NB4 (cell line): ENCODE data around the gene SLC34A1.
A peak's percentile ranks its signal among the peaks of the same experiment; 100 is the strongest.
"Not testable (repeated sequence)": the region's sequence is repeated elsewhere in the genome, so short reads cannot be mapped to it uniquely, and the experiment has no call there.

ENCODE experiments used
- DNase-seq: peaks from one replicate; pipeline ENCODE4 v3.0.0; 2010; ENCODE audit warnings: low read depth
- H3K4me3 ChIP-seq: one replicate; pipeline ENCODE4 v1.5.1; 2011; ENCODE audit warnings: mild to moderate bottlenecking, low read depth, low read length, moderate library complexity
- MYC ChIP-seq: IDR thresholded peaks from 2 replicates; pipeline ENCODE4 v1.6.1; 2011; ENCODE audit warnings: low read depth, low read length
- POLR2A ChIP-seq: IDR thresholded peaks from 2 replicates; pipeline ENCODE4 v1.6.1; 2011; ENCODE audit warnings: mild to moderate bottlenecking; ENCODE audit not compliant: insufficient read length; ENCODE audit errors: extremely low read depth
- TF ChIP-seq, protein P1 (sequence below): IDR thresholded peaks from one replicate; pipeline ENCODE4 v1.5.1; 2012; ENCODE audit warnings: low read depth, low read length
- TF ChIP-seq, protein P2 (sequence below): IDR thresholded peaks from 2 replicates; pipeline ENCODE4 v1.6.1; 2011; ENCODE audit warnings: low read depth, low read length

The SLC34A1 gene

DNA sequence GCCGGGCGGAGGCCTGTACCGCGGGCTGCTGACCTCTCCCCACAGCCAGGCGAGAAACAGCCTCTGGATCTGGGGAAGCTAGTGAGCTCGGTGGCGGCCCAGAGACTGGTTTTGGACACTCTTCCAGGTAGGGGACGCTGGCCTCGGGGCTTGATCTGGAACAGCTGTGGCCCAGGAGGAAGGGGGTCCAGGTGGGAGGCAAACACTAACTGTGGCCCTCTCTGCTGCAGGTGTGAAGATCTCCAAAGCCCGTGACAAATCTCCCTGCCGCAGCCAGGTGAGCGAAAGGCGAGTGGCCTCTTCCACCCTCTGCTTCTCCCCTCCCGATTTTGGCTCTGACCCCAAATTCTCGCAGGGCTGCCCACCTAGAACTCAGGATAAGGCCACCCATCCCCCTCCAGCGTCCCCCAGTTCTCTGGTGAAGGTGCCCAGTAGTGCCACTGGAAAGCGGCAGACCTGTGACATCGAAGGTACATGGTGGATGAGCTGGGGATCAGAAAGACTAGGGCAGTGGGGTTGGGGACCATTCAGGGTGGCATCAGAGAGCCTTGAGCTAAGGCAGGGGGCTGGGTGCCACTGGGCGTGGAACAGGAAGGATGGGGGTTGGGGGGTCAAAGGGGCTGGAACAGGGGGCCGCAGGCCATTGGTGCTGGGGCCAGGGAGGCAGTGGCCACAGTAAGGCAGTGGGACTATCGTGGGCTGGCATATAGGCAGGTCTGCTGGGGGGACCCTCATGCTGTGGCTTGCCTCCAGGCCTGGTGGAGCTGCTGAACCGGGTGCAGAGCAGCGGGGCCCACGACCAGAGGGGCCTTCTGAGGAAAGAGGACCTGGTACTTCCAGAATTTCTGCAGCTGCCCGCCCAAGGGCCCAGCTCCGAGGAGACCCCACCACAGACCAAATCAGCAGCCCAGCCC is 12.9 kb upstream of the SLC34A1 start:
- DNase-seq = no peak
- H3K4me3 ChIP-seq = no peak overlapping the region
- TF ChIP-seq, protein P1, sequence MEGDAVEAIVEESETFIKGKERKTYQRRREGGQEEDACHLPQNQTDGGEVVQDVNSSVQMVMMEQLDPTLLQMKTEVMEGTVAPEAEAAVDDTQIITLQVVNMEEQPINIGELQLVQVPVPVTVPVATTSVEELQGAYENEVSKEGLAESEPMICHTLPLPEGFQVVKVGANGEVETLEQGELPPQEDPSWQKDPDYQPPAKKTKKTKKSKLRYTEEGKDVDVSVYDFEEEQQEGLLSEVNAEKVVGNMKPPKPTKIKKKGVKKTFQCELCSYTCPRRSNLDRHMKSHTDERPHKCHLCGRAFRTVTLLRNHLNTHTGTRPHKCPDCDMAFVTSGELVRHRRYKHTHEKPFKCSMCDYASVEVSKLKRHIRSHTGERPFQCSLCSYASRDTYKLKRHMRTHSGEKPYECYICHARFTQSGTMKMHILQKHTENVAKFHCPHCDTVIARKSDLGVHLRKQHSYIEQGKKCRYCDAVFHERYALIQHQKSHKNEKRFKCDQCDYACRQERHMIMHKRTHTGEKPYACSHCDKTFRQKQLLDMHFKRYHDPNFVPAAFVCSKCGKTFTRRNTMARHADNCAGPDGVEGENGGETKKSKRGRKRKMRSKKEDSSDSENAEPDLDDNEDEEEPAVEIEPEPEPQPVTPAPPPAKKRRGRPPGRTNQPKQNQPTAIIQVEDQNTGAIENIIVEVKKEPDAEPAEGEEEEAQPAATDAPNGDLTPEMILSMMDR = no peak
- TF ChIP-seq POLR2A (no peak), MYC (no peak)
- TF ChIP-seq, protein P2, sequence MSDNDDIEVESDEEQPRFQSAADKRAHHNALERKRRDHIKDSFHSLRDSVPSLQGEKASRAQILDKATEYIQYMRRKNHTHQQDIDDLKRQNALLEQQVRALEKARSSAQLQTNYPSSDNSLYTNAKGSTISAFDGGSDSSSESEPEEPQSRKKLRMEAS = no peak

DNA sequence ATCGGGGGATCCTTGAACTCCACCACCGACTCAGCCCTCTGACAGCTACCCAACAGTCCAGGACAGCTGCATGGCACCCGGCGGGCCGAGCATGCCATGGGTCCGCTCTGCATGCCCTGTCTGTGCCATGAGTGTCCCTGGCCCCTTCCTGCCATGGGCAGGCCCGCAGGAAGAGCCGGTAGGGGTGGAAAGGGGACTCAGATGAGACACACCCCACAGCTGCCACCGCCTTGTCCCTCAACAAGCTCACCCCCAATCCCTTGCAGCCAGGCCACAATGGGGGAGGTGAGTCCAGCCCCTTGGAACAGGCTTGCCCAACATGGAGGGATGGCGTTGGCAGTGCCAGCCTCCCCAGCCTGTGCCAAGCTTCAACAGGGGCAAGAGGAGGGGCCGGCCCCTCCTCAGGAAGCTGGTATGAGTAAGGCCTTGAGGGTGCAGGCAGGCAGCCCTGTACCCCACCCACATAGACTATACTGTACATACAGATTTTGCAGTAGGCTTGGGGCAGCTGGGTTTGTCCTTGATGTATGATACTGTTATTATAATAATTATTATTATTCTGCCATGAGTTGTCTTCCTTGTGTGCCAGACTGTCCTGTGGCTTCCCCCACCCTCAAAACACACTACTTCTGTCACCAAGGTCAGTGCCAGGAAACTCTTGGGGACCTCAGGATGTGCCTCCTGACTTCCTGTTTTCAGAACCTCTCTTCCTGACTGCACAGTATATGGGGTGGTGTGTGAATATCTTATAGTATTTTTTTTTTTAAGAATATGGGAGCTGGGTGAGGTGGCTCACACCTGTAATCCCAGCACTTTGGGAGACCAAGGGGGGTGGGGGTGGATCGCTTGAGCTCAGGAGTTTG is 12.0 kb upstream of the SLC34A1 start:
- TF ChIP-seq MYC (no peak), POLR2A (no peak)
- TF ChIP-seq, protein P1 = no peak
- TF ChIP-seq, protein P2 = no peak
- no peak overlapping the region for H3K4me3 ChIP-seq
- DNase-seq = peak; percentile 56

DNA sequence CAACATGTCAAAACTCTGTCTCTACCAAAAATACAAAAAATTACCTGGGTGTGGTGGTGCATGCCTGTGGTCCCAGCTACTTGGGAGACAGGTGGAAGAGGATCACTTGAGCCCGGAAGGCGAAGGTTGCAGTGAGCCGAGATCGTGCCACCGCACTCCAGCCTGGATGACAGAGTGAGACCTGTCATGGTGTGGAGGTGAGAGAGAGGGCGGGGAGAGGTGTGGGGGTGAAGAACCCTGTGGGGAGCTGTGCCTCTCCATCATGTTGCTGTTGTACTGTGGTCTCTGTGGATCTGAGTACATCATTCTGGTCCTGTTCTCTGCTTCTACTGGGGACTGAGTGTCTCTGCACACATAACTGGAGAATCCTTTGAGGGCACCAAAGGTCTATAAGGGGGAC is 11.3 kb upstream of the SLC34A1 start:
- no peak overlapping the region for H3K4me3 ChIP-seq
- DNase-seq = no peak
- TF ChIP-seq POLR2A = no peak
- TF ChIP-seq, protein P1 = no peak
- no peak for TF ChIP-seq MYC
- TF ChIP-seq, protein P2 = no peak

DNA sequence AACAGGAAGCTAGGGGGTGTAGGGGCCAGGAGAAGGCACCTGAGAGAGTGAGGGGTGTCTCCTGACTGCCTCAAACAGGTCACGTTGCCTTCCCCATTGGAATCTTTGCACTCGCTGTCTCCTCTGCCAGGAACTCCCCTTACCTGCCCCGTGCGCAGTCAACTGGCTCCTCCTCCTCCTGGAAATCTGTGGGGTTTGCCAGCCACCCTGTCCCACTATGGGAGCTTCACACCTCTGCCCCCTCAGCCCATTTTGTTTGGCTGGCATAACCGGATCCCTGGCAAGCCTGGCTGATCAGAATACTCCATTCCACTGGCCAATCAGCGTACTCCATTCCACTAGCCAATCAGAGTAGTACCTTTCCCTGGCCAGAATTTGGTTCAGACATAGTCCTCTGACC is 10.4 kb upstream of the SLC34A1 start:
- TF ChIP-seq, protein P1 = no peak
- TF ChIP-seq POLR2A (no peak), MYC (no peak)
- TF ChIP-seq, protein P2 = no peak
- H3K4me3 ChIP-seq = no peak overlapping the region
- no peak for DNase-seq

DNA sequence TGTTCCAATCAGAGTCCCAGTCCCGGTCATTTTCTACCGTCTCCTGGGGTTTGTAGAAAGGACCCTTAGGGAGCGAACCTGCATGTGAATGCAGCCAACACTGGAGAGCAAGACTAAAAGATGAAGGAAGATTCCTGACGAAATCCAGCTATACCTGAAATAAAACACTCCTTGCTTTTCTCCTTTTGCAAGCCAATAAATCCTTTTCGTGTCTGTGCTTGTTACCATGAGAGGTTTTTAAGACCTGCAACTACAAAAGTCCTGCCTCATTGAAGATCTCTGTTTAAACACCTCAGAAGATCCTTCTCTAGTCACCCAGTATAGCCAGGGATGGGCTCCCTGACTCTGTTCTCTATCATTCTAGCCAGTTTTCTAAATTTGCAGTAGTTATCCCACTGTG is 10.0 kb upstream of the SLC34A1 start:
- TF ChIP-seq MYC = no peak
- TF ChIP-seq, protein P1 = no peak
- TF ChIP-seq POLR2A = no peak
- TF ChIP-seq, protein P2 = no peak
- no peak overlapping the region for H3K4me3 ChIP-seq
- no peak for DNase-seq

DNA sequence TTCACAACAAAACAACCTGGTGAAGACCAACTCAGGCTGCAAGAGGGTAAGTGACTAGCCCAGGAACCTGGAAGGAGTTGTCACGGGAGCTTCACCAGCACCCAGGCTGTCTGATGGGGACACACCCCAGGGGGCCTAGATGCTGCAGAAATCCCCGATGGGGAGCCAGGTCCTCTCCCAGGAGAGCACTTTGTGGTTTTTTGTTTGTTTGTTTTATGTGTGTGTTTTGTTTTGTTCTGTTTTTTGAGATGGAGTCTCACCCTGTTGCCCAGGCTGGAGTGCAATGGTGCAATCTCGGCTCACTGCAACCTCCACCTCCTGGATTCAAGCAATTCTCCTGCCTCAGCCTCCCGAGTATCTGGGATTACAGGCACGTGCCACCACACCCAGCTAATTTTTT is 8.7 kb upstream of the SLC34A1 start:
- H3K4me3 ChIP-seq, DNase-seq: not testable (repeated sequence)
